DMS153 treated with DMSO at 0.1 percent for 48 hours (cell line): ENCODE data around the gene KLHL30.
A peak's percentile ranks its signal among the peaks of the same experiment; 100 is the strongest.

Experiments
- DNase-seq: peaks from one replicate; lab custom pipeline; 2025; ENCODE audit not compliant: unreplicated experiment; lab: John Stamatoyannopoulos, UW

KLHL30 gene

GRCh38 chr2:238138331-238139195, at the start of gene KLHL30:
Gene KLHL30, plus strand, starts transcription at chr2:238138668. Its CDS starts 2,087 bp downstream, at chr2:238140755.
- no peak for DNase-seq

- DNase-seq, result no peak
Measured at GRCh38 chr2:238090887-238091286, 47.6 kb upstream of the KLHL30 start.

- DNase-seq, result no peak
Measured at GRCh38 chr2:238091436-238092060, 46.9 kb upstream of the KLHL30 start.

GRCh38 chr2:238092486-238093035, 45.9 kb upstream of the KLHL30 start:
- DNase-seq, result no peak

- no peak for DNase-seq
Measured at GRCh38 chr2:238093181-238094140, 45.0 kb upstream of the KLHL30 start.

GRCh38 chr2:238094438-238095022, 43.9 kb upstream of the KLHL30 start:
- DNase-seq, result no peak

- DNase-seq, result no peak
Measured at GRCh38 chr2:238095143-238095542, 43.3 kb upstream of the KLHL30 start.

GRCh38 chr2:238096311-238097011, 42.0 kb upstream of the KLHL30 start:
- no peak for DNase-seq

GRCh38 chr2:238097201-238097987, 41.1 kb upstream of the KLHL30 start:
- no peak for DNase-seq

- DNase-seq, result peak; percentile 85
Measured at GRCh38 chr2:238097988-238098871, 40.2 kb upstream of the KLHL30 start.

- no peak for DNase-seq
Measured at GRCh38 chr2:238098901-238099713, 39.4 kb upstream of the KLHL30 start.

GRCh38 chr2:238099714-238100048, 38.8 kb upstream of the KLHL30 start:
- no peak for DNase-seq

GRCh38 chr2:238100049-238100820, 38.2 kb upstream of the KLHL30 start, which contains the start of gene ESPNL:
Gene ESPNL, plus strand, starts transcription at chr2:238100340. Its CDS starts 80 bp downstream, at chr2:238100420.
- peak; percentile 15 for DNase-seq

GRCh38 chr2:238100821-238101771, 37.4 kb upstream of the KLHL30 start:
- DNase-seq, result no peak
